A673 (cell line): Measurements from ENCODE around the gene APOC3. TPM values are rescaled to one million over a fixed set of nuclear protein-coding genes. Genes with fewer than 3 reads are reported as not detected.

Experiments
- BruUV-seq: library from RNA; stranded (reverse); fragments of 400-500 nt; replicated peaks from 2 replicates; lab custom pipeline; 2021; lab: Mats Ljungman, UMichigan
- CTCF ChIA-PET: fragments of 300-600 bp; sonication (Branson Sonifier 250); formaldehyde crosslinking; loops from one replicate; lab custom pipeline; 2022; ENCODE audit warnings: antibody characterized with exemption; lab: Charles Lee
- POLR2A ChIA-PET: fragments of 300-600 bp; sonication (Branson Sonifier 250); formaldehyde crosslinking; loops from one replicate; lab custom pipeline; 2022; ENCODE audit warnings: antibody characterized with exemption; ENCODE audit not compliant: low non-redundant PET; lab: Charles Lee
- DNase-seq: peaks from one replicate; pipeline ENCODE4 v3.0.0-alpha.2; 2015; ENCODE audit warnings: low spot score
- H3K27ac ChIP-seq: fragments of 200-600 bp; sonication (generic); 2 replicates; pipeline ENCODE4 v1.5.1; 2016; ENCODE audit warnings: mixed run types, low read depth, mild to moderate bottlenecking, mixed read lengths, antibody characterized with exemption, low read length; ENCODE audit not compliant: poor library complexity, severe bottlenecking
- H3K27me3 ChIP-seq: fragments of 200-600 bp; sonication (generic); replicated peaks from 2 replicates; pipeline ENCODE4 v1.6.1; 2017; ENCODE audit warnings: mixed run types, low read depth, mild to moderate bottlenecking, mixed read lengths, antibody characterized with exemption, low read length; ENCODE audit not compliant: insufficient read depth, poor library complexity
- H3K36me3 ChIP-seq: fragments of 200-600 bp; sonication (generic); 2 replicates; pipeline ENCODE4 v1.6.1; 2016; ENCODE audit warnings: mixed run types, mild to moderate bottlenecking, mixed read lengths, antibody characterized with exemption, low read length; ENCODE audit not compliant: insufficient read depth, poor library complexity, severe bottlenecking
- H3K4me1 ChIP-seq: fragments of 200-600 bp; sonication (generic); 2 replicates; pipeline ENCODE4 v1.6.1; 2017; ENCODE audit warnings: mixed run types, mild to moderate bottlenecking, mixed read lengths, antibody characterized with exemption, low read length; ENCODE audit not compliant: insufficient read depth, poor library complexity, severe bottlenecking
- H3K4me3 ChIP-seq: fragments of 200-600 bp; sonication (generic); 2 replicates; pipeline ENCODE4 v1.5.1; 2016; ENCODE audit warnings: low read depth, mixed run types, mild to moderate bottlenecking, mixed read lengths, low read length; ENCODE audit not compliant: poor library complexity, severe bottlenecking
- H3K9me3 ChIP-seq: fragments of 200-600 bp; sonication (generic); 2 replicates; pipeline ENCODE4 v1.6.1; 2016; ENCODE audit warnings: mixed run types, low read depth, mild to moderate bottlenecking, mixed read lengths, antibody characterized with exemption, low read length; ENCODE audit not compliant: poor library complexity, severe bottlenecking
- EZH2 ChIP-seq: fragments of 200-600 bp; sonication (generic); IDR thresholded peaks from 2 replicates; pipeline ENCODE4 v1.6.1; 2017; ENCODE audit warnings: borderline replicate concordance, low read depth, mild to moderate bottlenecking, mixed read lengths, antibody characterized with exemption, low read length; ENCODE audit not compliant: poor library complexity, severe bottlenecking
- intact Hi-C: fragments of 100-400 bp; cut with micrococcal nuclease; formaldehyde crosslinking; loops from one replicate; pipeline ENCODE4 v1.10.0; 2022; ENCODE audit not compliant: unreplicated experiment
- total RNA-seq: library from RNA; stranded (reverse); gene quantifications from 2 replicates; pipeline ENCODE4 v1.2.3, GENCODE V29; 2021
- TF ChIP-seq, protein P1 (sequence below): fragments of 300-800, 200-600 bp; sonication (generic); conservative IDR thresholded peaks from 2 replicates; pipeline ENCODE4 v1.5.1; 2017; ENCODE audit warnings: low read depth, mild to moderate bottlenecking, antibody characterized with exemption, low read length, moderate library complexity, mixed read lengths

Gene APOC3
- total RNA-seq, 1 experiment from 2014 or later: not detected

DNA sequence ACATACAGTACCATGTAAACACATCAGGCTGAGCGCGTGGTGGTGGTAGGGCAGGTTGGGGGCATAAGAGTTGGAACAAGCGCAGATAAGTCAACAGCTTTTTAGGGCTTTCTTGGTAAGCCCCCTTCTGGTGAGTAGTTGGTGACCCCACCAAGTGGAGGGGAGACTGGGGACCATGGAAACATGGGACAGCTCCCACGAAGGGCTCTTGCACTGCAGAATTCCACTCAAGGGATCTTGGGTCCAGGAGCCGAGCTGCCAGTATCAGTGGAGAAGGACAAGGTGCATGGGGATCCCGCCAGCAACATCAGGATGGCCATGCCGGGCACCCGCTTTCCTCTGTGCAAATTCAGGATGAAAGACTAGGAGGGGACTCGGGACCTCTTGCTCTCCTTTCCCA lies 14.0 kb downstream of the APOC3 start:
- Histone ChIP-seq H3K36me3 (peaks cover 49% of the 10 kb centered on the region), H3K4me3 (no peak overlapping the region), H3K27ac (no peak overlapping the region), H3K27me3 (no peaks in the 10 kb centered on the region), H3K4me1 (no peaks in the 10 kb centered on the region), H3K9me3 (no peaks in the 10 kb centered on the region)
- CTCF ChIA-PET: no interaction called here
- BruUV-seq: no TSS peak
- DNase-seq: no peak
- TF ChIP-seq, protein P1, sequence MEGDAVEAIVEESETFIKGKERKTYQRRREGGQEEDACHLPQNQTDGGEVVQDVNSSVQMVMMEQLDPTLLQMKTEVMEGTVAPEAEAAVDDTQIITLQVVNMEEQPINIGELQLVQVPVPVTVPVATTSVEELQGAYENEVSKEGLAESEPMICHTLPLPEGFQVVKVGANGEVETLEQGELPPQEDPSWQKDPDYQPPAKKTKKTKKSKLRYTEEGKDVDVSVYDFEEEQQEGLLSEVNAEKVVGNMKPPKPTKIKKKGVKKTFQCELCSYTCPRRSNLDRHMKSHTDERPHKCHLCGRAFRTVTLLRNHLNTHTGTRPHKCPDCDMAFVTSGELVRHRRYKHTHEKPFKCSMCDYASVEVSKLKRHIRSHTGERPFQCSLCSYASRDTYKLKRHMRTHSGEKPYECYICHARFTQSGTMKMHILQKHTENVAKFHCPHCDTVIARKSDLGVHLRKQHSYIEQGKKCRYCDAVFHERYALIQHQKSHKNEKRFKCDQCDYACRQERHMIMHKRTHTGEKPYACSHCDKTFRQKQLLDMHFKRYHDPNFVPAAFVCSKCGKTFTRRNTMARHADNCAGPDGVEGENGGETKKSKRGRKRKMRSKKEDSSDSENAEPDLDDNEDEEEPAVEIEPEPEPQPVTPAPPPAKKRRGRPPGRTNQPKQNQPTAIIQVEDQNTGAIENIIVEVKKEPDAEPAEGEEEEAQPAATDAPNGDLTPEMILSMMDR: no peak
- intact Hi-C loops: no loop called here
- POLR2A ChIA-PET: no interaction called here

DNA sequence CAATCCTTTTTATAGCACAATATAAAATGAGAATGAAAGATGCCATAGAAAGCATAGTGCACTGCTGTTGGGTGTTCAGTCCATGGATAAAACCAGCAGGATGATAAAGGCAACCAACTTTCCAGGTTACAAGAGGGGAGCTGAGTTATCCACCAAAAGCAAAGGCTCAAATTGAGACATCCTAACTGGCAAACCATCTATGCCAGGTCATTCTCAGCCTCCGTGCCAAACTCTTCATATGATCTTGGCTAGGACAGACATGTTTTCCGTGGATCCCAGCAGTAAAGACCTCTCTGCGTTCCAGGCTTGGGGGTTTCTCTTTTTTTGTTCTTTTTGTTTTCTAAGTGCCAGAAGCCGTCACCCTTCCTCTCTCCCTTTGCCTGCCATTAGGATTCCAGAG lies 15.0 kb downstream of the APOC3 start:
- no peaks in the 10 kb centered on the region for H3K27me3 ChIP-seq
- CTCF ChIA-PET: no interaction called here
- intact Hi-C loops: no loop called here
- H3K4me1 ChIP-seq: no peaks in the 10 kb centered on the region
- POLR2A ChIA-PET: no interaction called here
- no peak for TF ChIP-seq EZH2
- TF ChIP-seq, protein P1: no peak
- no peak overlapping the region for H3K4me3 ChIP-seq
- no peaks in the 10 kb centered on the region for H3K9me3 ChIP-seq
- peaks cover 53% of the 10 kb centered on the region for H3K36me3 ChIP-seq
- no peak for DNase-seq
- BruUV-seq: no TSS peak
- H3K27ac ChIP-seq: no peak overlapping the region

DNA sequence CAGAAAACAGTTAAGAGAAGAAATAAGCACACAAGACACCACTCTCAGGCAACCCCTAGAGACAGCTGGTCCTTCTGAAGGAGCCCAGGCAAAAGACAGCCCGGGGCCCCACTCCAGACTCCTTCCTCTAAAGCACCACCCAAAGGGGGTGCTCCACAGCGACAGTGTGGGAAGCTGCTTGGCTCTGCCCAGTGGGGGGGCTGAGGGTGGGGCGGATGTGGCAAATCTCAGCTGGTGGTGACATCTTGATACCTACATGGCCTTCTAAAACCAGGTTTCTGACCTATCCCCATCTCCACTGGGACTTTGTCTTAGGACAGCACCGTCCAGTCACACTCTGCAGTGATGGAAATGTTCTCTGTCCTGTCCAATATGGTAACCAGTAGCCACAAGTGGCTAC lies 17.9 kb downstream of the APOC3 start:
- POLR2A ChIA-PET: no interaction called here
- CTCF ChIA-PET: interaction anchor here (1.6 kb wide), 1 partner anchor 12 kb away, joined by 4 read pairs; no protein-coding TSS in a partner anchor
- no peaks in the 10 kb centered on the region for H3K27me3 ChIP-seq
- H3K9me3 ChIP-seq: no peaks in the 10 kb centered on the region
- H3K4me3 ChIP-seq: no peak overlapping the region
- TF ChIP-seq EZH2: no peak
- TF ChIP-seq, protein P1: no peak
- no peak overlapping the region for H3K27ac ChIP-seq
- intact Hi-C loops: no loop called here
- BruUV-seq: no TSS peak
- H3K36me3 ChIP-seq: peaks cover 53% of the 10 kb centered on the region
- peaks cover 19% of the 10 kb centered on the region for H3K4me1 ChIP-seq
- DNase-seq: no peak
